Keratinocyte (primary cell): ENCODE data around the gene TNFRSF19. TPM values are rescaled to one million over a fixed set of nuclear protein-coding genes. Genes with fewer than 3 reads are reported as not detected.

Experiments used
- DNase-seq: peaks from one replicate; pipeline ENCODE4 v3.0.0-alpha.2; 2011; ENCODE audit warnings: low read depth, missing footprints, low spot score
- FAIRE-seq: peaks from 2 replicates; lab custom pipeline; 2011; peaks lifted over from hg19 to GRCh38; lab: Jason Lieb, UNC
- H2AFZ ChIP-seq: 2 replicates; pipeline ENCODE4 v1.6.0; 2012; ENCODE audit warnings: low read length, control low read depth, inconsistent platforms; ENCODE audit not compliant: control insufficient read depth
- H3K27ac ChIP-seq: 2 replicates; pipeline ENCODE4 v1.5.1; 2011; ENCODE audit warnings: low read length; ENCODE audit not compliant: control insufficient read depth, insufficient read depth
- H3K27me3 ChIP-seq: 3 replicates; pipeline ENCODE4 v1.6.0; 2011; ENCODE audit warnings: low read length; ENCODE audit not compliant: control insufficient read depth, insufficient read depth; ENCODE audit errors: extremely low read depth
- H3K36me3 ChIP-seq, 2 experiments: 2 replicates in 1 of 2; 3 replicates in 1 of 2; pipeline ENCODE4 v1.5.1; 2011; ENCODE audit warnings: low read length in 2 of 2, mild to moderate bottlenecking in 1 of 2; ENCODE audit not compliant: control insufficient read depth in 2 of 2, insufficient read depth in 2 of 2; ENCODE audit errors: extremely low read depth in 1 of 2
- H3K4me1 ChIP-seq: 3 replicates; pipeline ENCODE4 v1.5.1; 2011; ENCODE audit warnings: low read length; ENCODE audit not compliant: control insufficient read depth, insufficient read depth; ENCODE audit errors: extremely low read depth
- H3K4me2 ChIP-seq: 3 replicates; pipeline ENCODE4 v1.6.0; 2011; ENCODE audit warnings: low read depth, low read length; ENCODE audit not compliant: control insufficient read depth, insufficient read depth; ENCODE audit errors: extremely low read depth
- H3K4me3 ChIP-seq, 3 experiments: fragments of 200-600 bp in 1 of 3; sonication (generic) in 1 of 3; 2 replicates in 2 of 3; 3 replicates in 1 of 3; pipeline ENCODE4 v1.5.1; 2011 to 2016; ENCODE audit warnings: low read length in 3 of 3, mild to moderate bottlenecking in 3 of 3, control low read depth in 2 of 3, inconsistent platforms in 1 of 3, low read depth in 1 of 3, mixed read lengths in 1 of 3, mixed run types in 1 of 3, moderate library complexity in 1 of 3; ENCODE audit not compliant: control insufficient read depth in 2 of 3, insufficient read depth in 2 of 3; ENCODE audit errors: extremely low read depth in 1 of 3
- H3K79me2 ChIP-seq: 2 replicates; pipeline ENCODE4 v1.6.0; 2012; ENCODE audit warnings: low read length; ENCODE audit not compliant: control insufficient read depth, insufficient read depth
- H3K9ac ChIP-seq: 3 replicates; pipeline ENCODE4 v1.6.0; 2011; ENCODE audit warnings: low read length; ENCODE audit not compliant: control insufficient read depth, insufficient read depth; ENCODE audit errors: extremely low read depth
- H3K9me1 ChIP-seq: 3 replicates; pipeline ENCODE4 v1.6.0; 2011; ENCODE audit warnings: low read length; ENCODE audit not compliant: control insufficient read depth, insufficient read depth; ENCODE audit errors: extremely low read depth
- H3K9me3 ChIP-seq: 2 replicates; pipeline ENCODE4 v1.5.1; 2012; ENCODE audit warnings: low read depth, low read length; ENCODE audit not compliant: control insufficient read depth
- H4K20me1 ChIP-seq: 3 replicates; pipeline ENCODE4 v1.6.0; 2011; ENCODE audit warnings: low read length; ENCODE audit not compliant: control insufficient read depth, insufficient read depth; ENCODE audit errors: extremely low read depth
- EZH2 ChIP-seq: IDR thresholded peaks from one replicate; pipeline ENCODE4 v1.6.1; 2012; ENCODE audit warnings: inconsistent platforms, mild to moderate bottlenecking, low read length, moderate library complexity
- dilution Hi-C: fragments of 300-500 bp; cut with MboI; formaldehyde crosslinking; loops from one replicate; pipeline ENCODE4 v1.7.0; 2020; ENCODE audit warnings: low sequenced_read_pairs; ENCODE audit not compliant: extremely low pct_ligation_motif_present
- polyA plus RNA-seq, 5 experiments: library from polyadenylated mRNA; depleted of rRNA in 3 of 5; stranded (reverse) in 3 of 5; stranded (forward) in 1 of 5; unstranded in 1 of 5; fragments of >200 nt; gene quantifications; 1 replicate in 1 of 5; 2 replicates in 3 of 5; 3 replicates in 1 of 5; pipeline versions ENCODE4 v1.2.1 to v1.2.3, GENCODE V29; 2011 to 2012; ENCODE audit warnings: missing spikeins in 2 of 5, low read depth in 1 of 5, low replicate concordance in 1 of 5
- TF ChIP-seq, protein P1 (sequence below), 3 experiments: IDR thresholded peaks in 1 of 3; conservative IDR thresholded peaks in 1 of 3; optimal IDR thresholded peaks in 1 of 3; 2 replicates in 2 of 3; 3 replicates in 1 of 3; pipeline versions ENCODE3 to v1.5.1; 2011; ENCODE audit warnings: low read length in 3 of 3, mild to moderate bottlenecking in 3 of 3, moderate library complexity in 2 of 3, control low read depth in 1 of 3, inconsistent platforms in 1 of 3; ENCODE audit not compliant: insufficient read depth in 2 of 3; ENCODE audit errors: extremely low read depth in 1 of 3

The TNFRSF19 gene
- polyA plus RNA-seq, 1 donor (not counting 4 experiments of a cell fraction or from before 2014, with no cell fraction given): 1.8 TPM

DNA sequence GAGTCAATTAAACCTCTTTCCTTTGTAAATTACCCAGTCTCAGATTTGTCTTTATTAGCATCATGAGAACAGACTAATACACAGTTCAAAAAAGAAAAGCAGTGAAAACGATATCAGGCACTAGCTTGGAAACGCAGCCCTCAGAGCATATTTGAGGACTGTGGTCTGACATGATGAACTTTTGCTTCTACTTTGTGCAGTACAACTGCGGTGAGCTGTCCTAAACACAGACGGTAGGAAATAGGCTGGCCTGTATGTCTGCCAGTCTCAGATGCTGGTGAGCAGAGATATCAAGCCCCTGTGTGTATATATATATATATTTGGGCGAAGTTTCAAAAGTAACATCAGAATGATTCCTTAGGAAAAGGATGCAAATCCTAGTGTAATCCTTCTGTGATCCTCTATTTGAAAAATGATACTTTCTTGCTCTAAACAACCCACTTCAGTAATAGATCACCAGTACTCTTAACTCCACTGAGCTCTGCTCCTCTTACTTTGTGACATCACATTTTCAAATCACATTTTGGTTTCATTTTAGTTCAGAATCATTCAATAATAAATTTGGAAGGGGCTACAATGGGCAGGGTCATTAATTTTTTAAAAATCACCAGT is 74.4 kb downstream of the TNFRSF19 start:
- TF ChIP-seq EZH2: no peak
- TF ChIP-seq, protein P1, sequence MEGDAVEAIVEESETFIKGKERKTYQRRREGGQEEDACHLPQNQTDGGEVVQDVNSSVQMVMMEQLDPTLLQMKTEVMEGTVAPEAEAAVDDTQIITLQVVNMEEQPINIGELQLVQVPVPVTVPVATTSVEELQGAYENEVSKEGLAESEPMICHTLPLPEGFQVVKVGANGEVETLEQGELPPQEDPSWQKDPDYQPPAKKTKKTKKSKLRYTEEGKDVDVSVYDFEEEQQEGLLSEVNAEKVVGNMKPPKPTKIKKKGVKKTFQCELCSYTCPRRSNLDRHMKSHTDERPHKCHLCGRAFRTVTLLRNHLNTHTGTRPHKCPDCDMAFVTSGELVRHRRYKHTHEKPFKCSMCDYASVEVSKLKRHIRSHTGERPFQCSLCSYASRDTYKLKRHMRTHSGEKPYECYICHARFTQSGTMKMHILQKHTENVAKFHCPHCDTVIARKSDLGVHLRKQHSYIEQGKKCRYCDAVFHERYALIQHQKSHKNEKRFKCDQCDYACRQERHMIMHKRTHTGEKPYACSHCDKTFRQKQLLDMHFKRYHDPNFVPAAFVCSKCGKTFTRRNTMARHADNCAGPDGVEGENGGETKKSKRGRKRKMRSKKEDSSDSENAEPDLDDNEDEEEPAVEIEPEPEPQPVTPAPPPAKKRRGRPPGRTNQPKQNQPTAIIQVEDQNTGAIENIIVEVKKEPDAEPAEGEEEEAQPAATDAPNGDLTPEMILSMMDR (optimal IDR thresholded peaks at IDR 0.05 in 1 of 3, IDR thresholded peaks at IDR 0.05 in 1 of 3, conservative IDR thresholded peaks at IDR 0.05 in 1 of 3; ENCODE audit: extremely low read depth in 1 of 3, insufficient read depth in 2 of 3, low read length in 3 of 3): no peak
- H3K27ac ChIP-seq: no peak overlapping the region
- DNase-seq: no peak
- H3K27me3 ChIP-seq: no peaks in the 10 kb centered on the region
- H3K4me1 ChIP-seq: peaks cover 4% of the 10 kb centered on the region
- no peak overlapping the region for H3K9ac ChIP-seq
- H3K9me1 ChIP-seq: no peaks in the 10 kb centered on the region
- H3K9me3 ChIP-seq: no peaks in the 10 kb centered on the region
- dilution Hi-C loops: no loop called here
- FAIRE-seq: no peak
- no peaks in the 10 kb centered on the region for H3K79me2 ChIP-seq
- no peaks in the 10 kb centered on the region for H3K36me3 ChIP-seq
- no peaks in the 10 kb centered on the region for H4K20me1 ChIP-seq
- H3K4me3 ChIP-seq: no peak overlapping the region
- no peak overlapping the region for H2AFZ ChIP-seq
- no peak overlapping the region for H3K4me2 ChIP-seq

DNA sequence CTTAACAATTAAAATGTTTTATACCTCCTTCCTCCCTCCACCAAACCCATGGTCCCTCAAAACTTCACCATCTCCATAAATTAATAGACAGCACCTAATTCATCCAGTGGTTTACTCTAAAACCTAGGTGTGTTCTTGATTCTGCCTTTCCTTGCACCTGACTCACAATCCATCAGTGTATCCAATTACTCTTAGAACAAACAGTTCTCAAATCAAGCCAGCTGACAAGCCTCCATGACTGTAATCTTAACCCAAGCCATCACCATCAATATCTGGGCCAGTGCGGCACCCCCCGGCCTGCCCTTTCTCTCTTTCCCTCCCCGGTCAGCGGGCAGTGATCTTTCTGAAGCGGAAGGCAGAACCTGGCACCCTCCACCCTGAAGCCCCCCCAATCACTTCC is 75.6 kb downstream of the TNFRSF19 start:
- no peak overlapping the region for H3K27ac ChIP-seq
- H2AFZ ChIP-seq: no peak overlapping the region
- no peaks in the 10 kb centered on the region for H3K9me3 ChIP-seq
- no peaks in the 10 kb centered on the region for H3K9me1 ChIP-seq
- TF ChIP-seq, protein P1 (optimal IDR thresholded peaks at IDR 0.05 in 1 of 3, IDR thresholded peaks at IDR 0.05 in 1 of 3, conservative IDR thresholded peaks at IDR 0.05 in 1 of 3; ENCODE audit: extremely low read depth in 1 of 3, insufficient read depth in 2 of 3, low read length in 3 of 3): no peak
- TF ChIP-seq EZH2: no peak
- DNase-seq: no peak
- peaks cover 4% of the 10 kb centered on the region for H3K4me1 ChIP-seq
- no peak overlapping the region for H3K4me3 ChIP-seq
- no peaks in the 10 kb centered on the region for H3K79me2 ChIP-seq
- no peaks in the 10 kb centered on the region for H3K36me3 ChIP-seq
- H4K20me1 ChIP-seq: no peaks in the 10 kb centered on the region
- no peak overlapping the region for H3K4me2 ChIP-seq
- FAIRE-seq: no peak
- dilution Hi-C loops: no loop called here
- H3K9ac ChIP-seq: no peak overlapping the region
- H3K27me3 ChIP-seq: no peaks in the 10 kb centered on the region
